GM21423 (cell line): Measurements from ENCODE around the gene ABCA6.
"Not testable (repeated sequence)": the region's sequence is repeated elsewhere in the genome, so short reads cannot be mapped to it uniquely, and the experiment has no call there.

Experiments used
- ATAC-seq: cut with Tn5 transposase; IDR thresholded peaks from one replicate; pipeline ENCODE4 v1.9.1; 2021; ENCODE audit warnings: mild to moderate bottlenecking, moderate library complexity; ENCODE audit not compliant: unreplicated experiment

ABCA6 gene

DNA sequence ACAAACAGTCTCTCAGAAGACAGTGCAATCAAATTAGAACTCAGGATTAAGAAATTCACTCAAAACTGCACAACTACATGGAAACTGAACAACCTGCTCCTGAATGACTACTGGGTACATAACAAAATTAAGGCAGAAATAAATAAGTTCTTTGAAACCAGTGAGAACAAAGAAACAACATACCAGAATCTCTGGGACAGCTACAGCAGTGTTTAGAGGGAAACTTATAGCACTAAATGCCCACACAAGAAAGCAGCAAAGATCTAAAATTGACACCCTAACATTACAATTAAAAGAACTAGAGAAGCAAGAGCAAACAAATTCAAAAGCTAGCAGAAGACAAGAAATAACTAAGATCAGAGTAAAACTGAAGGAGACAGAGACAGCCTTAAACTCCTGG is 68.3 kb downstream of the ABCA6 start:
- ATAC-seq: not testable (repeated sequence)

DNA sequence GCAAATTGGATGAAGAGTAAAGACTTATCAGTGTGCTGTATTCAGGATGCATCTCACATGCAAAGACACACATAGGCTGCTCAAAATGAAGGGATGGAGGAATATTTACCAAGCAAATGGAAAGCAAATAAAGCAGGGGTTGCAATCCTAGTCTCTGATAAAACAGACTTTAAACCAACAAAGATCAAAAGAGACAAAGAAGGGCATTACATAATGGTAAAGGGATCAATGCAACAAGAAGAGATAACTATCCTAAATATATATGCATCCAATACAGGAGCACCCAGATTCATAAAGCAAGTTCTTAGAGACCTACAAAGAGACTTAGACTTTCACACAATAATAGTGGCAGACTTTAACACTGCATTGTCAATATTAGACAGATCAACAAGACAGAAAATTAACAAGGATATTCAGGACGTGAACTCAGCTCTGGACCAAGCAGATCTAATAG is 68.9 kb downstream of the ABCA6 start:
- not testable (repeated sequence) for ATAC-seq

DNA sequence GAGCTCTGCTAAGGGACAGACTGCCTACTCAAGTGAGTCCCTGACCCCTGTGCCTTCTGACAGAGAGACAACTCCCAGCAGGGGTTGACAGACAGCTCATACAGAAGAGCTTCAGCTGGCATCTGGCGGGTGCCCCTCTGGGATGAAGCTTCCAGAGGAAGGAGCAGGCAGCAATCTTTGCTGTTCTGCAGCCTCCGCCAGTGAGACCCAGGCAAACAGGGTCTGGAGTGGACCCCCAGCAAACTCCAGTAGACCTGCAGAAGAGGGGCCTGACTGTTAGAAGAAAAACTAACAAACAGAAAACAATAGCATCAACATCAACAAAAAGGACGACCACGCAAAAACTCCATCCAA is 70.5 kb downstream of the ABCA6 start:
- ATAC-seq: not testable (repeated sequence)

DNA sequence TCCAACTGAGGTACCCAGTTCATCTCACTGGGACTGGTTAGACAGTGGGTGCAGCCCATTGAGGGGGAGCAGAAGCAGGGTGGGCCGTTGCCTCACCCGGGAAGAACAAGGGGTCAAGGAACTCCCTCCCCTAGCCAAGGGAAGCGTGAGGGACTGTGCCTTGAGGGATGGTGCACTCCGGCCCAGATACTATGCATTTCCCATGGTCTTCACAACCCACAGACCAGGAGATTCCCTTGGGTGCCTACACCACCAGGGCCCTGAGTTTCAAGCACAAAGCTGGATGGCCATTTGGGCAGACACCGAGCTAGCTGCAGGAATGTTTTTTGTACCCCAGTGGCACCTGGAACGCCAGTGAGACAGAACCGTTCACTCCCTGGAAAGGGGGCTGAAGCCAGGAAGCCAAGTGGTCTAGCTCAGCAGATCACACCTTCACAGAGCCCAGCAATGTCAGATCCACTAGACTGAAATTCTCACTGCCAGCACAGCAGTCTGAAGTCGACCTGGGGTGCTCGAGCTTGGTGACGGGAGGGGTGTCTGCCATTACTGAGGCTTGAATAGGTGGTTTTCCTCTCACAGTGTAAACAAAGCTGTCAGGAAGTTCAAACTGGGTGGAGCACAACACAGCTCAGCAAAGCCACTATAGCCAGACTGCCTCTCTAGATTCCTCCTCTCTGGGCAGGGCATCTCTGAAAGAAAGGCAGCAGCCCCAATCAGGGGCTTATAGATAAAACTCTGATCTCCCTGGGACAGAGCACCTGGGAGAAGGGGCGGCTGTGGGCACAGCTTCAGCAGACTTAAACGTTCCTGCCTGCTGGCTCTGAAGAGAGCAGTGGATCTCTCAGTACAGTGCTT is 71.1 kb downstream of the ABCA6 start:
- not testable (repeated sequence) for ATAC-seq

DNA sequence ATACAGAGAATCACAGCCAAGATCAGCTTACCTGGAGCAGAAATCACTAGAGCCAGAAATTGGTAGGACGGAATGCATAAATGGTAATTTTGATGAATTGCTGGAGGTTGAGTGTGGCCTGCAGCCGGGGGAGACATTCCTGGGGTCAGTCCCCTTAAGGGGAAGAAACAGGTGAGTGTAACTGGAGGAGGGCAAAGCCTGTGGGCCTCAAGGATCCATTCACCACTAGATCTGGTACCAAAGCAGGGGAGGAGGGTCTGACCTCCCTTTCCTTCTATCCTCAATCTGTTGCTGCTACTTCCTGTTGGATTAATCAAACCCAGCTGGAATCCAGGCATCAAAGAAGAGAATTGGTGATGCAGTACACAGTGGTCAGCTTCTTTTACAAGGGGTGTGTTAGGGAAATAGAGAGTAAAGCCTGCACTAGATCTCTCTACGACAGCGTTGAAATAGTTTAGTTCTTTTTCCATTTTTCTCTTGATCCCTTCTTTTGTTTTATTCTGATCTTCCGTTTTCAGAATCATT is 72.4 kb downstream of the ABCA6 start:
- no peak for ATAC-seq

DNA sequence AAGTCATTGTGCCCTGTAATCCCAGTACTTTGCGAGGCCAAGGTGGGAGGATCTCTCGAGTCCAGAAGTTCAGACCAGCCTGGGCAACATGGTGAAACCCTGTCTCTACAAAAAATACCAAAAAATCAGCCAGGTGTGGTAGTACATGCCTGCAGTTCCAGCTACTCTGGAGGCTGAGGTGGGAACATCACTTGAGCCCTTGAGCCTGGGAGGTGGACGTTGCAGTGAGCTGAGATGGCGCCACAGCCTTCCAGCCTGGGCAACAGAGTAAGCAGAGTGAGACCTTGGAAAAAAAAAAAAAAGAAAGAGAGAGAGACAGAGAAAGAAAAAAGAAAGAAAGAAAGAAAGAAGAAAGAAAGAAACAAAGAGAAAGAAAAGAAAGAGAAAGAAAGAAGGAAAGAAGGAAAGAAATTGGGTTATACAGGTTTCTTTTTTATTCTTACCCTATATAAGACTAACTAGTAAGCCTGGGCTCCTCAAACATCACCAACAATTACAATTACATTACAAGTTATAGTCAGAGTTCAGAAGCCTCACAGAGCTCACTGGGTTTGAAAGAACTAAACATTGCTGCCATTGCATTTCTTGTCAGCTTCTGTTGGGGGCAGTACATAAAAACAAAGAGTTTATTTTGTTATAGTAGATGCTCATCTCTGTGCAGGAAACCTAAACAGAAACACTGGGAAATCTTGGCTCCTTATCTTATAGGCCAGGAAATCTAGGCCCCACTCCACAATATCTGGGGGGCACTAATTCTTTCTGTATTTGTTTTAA is 74.2 kb downstream of the ABCA6 start:
- no peak for ATAC-seq

DNA sequence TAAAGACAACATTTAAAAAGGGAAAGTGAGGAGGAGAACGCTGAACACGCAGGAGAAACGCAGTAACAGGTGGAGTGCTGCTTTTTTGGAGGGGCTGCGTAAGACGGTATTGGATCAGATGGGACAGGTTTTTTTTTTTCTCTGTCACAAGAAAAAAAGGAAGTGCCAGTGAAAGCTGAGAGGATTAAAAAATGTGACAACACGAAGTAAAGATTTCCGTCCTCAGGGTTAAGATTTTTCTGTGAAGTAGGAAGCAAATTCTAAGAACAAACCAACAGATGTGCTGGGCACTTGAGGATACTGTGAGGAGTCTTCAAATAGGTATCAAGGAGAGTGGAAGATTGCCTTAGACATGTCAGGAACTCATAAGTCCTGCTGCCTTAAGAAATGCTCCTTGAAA is 75.2 kb downstream of the ABCA6 start:
- no peak for ATAC-seq

DNA sequence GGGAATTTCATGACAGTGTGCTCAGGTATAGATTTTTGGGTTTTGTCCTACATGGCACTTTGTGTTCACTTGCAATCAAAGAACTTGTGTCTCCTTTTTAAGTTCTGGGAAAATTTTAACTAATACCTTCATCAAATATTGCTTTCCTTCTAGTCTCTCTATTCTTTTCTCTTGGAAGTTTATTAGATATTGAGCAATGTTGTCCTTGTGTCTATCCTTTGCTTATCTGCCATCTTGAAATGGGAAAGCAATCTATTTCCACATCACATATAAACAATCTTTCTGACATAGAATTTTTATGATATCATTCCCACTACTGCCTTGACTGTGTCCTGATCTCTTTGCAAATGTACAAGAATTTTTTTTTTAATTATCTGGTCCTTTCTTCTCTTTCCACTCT is 76.6 kb downstream of the ABCA6 start:
- no peak for ATAC-seq

DNA sequence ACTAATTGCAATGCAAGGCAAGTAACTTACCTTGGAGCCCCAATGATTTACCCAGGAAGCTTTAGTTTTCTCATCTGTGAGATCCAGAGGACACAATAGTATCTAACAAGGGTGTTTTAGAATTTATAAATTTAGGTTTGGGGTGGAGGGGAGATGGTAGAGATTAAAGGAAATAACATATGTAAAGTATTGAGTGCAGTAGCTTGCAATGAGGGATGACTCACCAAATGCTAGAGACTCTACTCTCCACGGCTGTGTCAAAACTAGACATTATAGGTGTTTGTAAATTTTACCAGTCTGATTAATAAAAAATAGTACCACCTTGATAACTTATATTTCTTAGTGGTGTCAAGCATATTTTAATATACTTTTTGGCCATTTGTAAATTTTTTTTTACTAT is 77.2 kb downstream of the ABCA6 start:
- ATAC-seq: no peak

DNA sequence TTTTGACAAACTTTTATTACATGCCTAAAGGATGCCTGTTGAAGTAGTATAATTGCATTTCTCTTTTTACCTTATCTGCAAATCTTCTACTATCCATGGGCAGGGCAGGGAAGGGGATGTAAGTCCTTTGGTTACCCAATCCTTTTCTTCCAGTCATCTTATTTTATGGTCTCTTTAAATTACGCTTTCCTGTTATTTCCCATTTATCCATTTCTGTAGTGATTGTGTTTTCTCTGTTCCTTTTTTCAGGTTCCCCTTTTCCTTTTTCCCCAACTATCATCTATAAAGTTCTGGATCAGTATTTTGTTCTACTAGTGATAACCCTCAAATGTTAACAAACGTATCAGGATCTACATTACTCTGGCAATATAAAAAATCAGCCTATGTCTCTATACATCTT is 77.7 kb downstream of the ABCA6 start:
- no peak for ATAC-seq

DNA sequence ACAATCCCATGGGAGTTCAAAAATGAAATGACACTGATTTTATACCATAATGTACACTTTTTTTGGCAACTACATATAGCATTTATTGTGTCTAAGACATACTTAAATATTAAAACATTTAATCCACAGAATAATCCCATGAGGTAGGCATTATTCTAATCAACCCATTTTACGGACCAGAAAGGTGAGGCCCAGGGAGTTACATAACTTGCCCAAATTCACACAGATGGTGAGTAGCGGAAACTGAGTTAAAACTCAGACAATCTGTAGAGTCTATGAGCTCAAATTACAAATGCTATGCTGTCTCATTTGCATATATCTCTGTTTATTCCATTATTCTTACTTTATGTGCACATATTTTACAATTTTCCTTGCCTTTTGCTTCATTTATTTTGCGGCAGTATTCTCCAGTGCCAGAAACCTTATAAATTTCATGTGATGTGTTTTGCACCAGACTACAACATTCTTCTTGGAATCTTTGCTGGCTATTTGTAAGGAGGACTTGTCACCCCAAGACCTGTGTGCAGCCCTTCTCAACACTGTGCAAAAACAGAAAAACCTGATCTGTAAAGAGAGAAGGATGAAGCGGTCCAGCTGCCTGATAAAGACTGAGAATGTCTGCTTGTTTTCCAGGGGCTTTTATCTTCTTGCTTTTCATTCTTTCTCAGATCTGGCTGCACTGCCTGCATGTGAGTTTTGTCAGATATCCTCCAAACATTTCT is 78.7 kb downstream of the ABCA6 start:
- no peak for ATAC-seq

DNA sequence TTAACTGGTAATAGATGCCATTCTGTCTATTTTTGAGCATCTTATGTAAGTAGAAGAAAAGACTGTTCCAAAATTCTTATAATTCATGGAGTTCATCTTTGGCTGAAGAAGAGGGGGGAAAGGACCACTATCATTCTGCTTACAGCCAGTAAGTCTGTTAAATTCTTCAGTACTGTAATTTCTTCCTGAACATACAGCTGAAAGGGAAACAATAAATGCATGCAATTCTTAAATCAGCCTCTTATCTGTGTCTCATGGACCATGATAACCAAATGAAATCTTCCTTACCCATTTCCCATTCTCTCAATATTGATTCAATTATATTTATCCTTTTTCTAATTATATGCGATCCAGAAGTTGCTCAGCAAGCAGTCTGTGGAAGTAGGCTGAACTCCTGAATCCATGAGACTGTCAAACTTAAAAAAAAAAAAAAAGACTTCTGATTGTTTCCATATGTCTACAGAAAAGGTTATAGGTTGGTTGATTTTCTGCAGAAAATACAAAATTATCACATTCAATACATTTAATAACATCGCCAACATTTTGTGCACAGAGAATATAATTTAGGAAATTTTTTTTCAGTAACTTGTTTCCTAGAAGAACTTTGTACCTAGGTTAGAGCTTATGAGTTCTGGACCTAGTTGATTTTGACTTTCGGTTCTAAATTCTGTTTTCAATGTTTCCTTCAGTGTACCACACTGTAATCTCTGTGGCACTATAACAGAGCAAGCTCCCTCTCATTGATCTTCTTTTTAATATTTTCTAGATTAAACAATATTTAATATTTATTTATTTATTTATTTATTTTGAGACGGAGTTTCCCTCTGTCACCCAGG is 79.8 kb downstream of the ABCA6 start:
- no peak for ATAC-seq

DNA sequence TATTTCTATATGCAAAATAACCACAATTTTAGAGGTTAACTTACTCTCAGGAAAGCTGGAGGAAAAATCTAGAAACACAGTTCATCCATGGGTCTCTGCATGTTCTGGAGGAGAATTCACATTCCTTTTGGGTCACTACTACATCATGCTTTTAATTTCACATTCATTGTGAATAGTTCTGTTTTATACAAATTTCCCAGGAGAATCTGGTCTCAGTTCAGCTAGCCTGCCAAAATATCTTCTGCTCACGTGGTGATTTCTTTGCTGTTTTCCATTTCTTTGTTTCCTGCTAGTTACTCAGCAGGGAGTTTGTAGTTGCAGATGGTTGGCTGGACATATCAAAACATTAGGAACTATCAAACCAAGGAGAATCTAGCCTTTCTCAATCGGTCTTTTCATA is 80.9 kb downstream of the ABCA6 start, which contains the start of gene ABCA9:
TSS of gene ABCA9 (minus strand) at position 106 of the 400 bp plus-strand sequence. CDS start 9,801 bp downstream, outside the sequence.
- no peak for ATAC-seq

DNA sequence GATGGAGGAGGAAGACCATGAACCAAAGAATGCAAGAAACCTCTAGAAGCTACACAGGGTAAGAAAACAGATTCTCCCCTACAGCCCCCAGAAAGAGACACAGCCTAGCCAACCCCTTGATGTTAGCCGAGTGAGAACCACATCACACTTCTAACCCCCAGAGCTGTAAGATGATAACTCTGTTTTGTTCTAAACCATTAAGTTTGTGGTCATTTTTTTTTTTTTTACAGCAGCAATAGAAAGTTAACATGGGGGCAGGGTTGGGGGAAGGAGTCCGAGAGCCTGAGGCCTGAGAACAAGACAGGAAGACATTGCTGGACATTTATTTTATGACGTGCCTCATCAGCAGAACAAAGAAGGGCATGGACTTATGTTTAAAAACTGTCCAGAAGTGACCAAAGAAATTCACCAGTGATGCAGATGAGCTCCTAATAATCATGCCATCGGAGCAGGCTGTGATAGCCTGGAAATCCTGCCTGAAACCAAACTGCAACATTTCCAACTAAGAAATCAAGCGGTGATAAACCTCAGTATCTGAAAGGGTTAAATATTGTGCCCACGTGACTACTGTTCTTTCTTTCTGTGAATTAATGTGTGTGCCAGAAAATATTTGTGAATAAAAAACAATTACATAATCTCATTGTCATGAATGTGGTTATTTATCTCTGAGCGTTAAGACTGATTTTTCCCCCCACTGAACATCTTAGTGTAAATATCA is 82.1 kb downstream of the ABCA6 start:
- ATAC-seq: no peak

DNA sequence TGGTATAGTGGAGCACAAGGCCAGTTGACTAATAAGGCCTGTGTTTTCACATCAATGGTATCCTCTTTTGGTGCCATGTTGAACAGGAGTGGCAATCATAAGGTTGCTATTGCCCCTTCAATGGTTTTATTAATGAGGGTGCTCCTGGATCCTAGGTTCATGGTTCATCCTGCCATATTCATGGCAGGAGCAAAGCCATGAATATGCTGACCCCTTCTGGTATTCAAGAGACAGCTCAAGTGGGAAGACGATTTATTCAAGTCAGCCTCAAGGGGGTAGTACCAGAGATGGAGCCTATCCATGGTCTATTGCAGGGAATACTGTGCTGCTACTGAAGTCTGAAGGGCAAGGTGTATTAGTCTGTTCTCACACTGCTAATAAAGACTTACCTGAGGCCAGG is 83.5 kb downstream of the ABCA6 start:
- no peak for ATAC-seq

DNA sequence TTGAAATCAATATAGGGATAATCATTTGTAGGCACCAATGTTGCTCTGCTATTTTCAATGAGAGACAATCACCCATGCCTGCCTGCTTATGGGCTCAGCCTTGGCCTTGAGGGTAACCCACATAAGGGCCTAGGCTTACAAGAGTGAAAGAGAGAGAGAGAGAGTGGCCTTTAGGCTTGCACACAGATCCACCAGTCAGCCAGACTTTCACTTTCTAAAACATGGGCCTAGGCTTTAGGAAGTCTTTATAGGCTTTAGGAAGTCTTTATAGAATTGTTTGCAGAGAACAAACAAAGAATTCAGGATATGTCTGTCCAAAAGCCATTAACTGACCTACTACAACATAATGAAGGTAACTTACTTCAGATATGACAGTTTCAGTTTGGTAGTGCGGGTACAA is 84.4 kb downstream of the ABCA6 start:
- no peak for ATAC-seq

DNA sequence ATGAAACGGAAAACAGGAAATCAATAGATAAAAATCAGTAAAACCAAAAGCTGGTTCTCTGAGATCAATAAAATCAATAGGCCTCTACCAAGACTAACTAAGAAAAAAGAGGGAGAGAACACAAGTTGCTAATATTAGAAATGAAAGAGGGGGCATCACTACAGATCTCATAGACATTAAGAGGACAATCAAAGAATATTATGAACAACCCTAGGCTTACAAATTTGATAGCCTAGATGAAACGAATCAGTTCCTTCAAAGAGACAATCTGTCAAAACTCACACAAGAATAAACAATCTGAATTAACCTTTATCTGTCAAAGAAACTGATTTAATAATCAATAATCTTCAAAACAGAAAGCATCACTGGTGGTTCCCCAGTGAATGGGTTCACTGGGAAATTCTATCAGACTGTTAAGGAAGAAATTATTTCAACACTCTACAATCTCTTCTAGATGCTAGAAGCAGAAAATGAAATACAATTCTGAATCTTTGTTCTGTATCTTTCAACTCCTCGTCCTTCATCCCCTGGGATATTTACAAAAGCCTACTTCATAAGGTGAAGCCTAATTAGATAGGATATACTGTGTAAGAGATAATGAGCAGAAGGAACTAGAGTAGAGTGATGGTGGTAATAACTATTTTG is 85.4 kb downstream of the ABCA6 start:
- ATAC-seq: no peak

DNA sequence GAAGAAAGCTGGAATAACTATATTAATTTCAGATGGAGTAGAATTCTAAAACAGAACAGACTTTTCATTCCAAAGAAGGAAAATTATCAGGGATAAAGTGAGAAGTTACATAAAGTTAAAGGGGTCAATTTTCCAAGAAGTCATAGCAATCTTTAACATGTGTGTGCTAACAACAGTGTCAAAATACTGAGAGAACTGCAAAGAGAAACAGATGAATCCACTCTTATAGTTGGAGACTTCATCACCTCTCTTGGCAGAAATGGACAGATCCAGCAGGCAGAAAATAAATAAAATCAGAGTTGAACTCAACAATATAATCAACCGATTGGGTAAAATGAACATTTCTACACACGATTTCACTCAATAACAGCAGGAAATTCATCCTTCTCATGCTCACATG is 86.4 kb downstream of the ABCA6 start:
- ATAC-seq: no peak
